ENCODE data around the gene MRE11. TPM values are rescaled to one million over a fixed set of nuclear protein-coding genes. Genes with fewer than 3 reads are reported as not detected.

The MRE11 gene
- total RNA-seq, 1 experiment from 2014 or later, result 40.7 TPM

DNA sequence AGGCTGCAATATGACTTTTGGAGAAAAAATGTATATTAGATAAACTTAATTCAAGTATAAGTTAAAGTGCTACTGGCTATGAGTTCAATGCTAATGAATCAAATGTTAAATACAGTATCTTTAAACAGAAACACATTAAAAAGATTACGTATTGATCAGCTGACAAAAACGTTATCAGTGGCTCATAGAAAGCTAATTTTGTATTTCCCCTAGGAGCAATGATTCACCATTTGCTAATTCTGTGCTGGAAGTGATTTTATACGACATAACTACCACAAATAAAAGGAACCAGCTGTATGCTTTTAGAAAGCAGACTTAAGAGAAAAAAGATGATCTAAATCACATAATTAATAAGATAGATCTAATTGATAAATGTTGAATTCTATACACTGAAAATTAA is 43.6 kb downstream of the MRE11 start:
- Histone ChIP-seq H2BK5ac (ENCODE audit: insufficient read length, low read length) (no peak overlapping the region), H3K4me2 (ENCODE audit: insufficient read depth, insufficient read length, low read length) (no peak overlapping the region), H2BK120ac (ENCODE audit: low read depth, low read length, poor library complexity, severe bottlenecking) (no peak overlapping the region), H3K23ac (ENCODE audit: insufficient read length, low read depth, low read length) (no peak overlapping the region), H4K8ac (replicated peaks; ENCODE audit: insufficient read length, low read depth, low read length) (no peak overlapping the region), H3K79me1 (ENCODE audit: insufficient read depth, low read depth, low read length, poor library complexity, severe bottlenecking) (no peaks in the 10 kb centered on the region), H2AK5ac (ENCODE audit: insufficient read length, low read length) (no peak overlapping the region), H3K9me3 (ENCODE audit: control insufficient read depth, low read depth, low read length) (no peaks in the 10 kb centered on the region), H4K20me1 (ENCODE audit: control insufficient read depth, insufficient read depth, insufficient read length) (no peaks in the 10 kb centered on the region), H3K23me2 (ENCODE audit: insufficient read length, low read depth, low read length, poor library complexity, severe bottlenecking) (no peaks in the 10 kb centered on the region), H3K79me2 (ENCODE audit: insufficient read depth, low read length) (no peaks in the 10 kb centered on the region), H4K91ac (ENCODE audit: insufficient read length, low read depth, low read length) (no peak overlapping the region), H2BK20ac (ENCODE audit: low read depth, low read length, poor library complexity, severe bottlenecking) (no peak overlapping the region), H2AFZ (ENCODE audit: low read length) (no peak overlapping the region), H3T11ph (ENCODE audit: low read length) (no peak overlapping the region), H2BK12ac (ENCODE audit: insufficient read length, low read depth, low read length) (no peak overlapping the region), H3K4ac (ENCODE audit: low read depth, low read length) (no peak overlapping the region), H3K56ac (ENCODE audit: insufficient read length, low read depth, low read length) (no peak overlapping the region), H3K27me3 (ENCODE audit: insufficient read depth, low read length) (no peaks in the 10 kb centered on the region), H4K5ac (ENCODE audit: insufficient read length, low read depth, low read length) (no peak overlapping the region), H3K18ac (ENCODE audit: insufficient read length, low read depth, low read length) (no peak overlapping the region), H3K27ac (ENCODE audit: insufficient read length, low read depth, low read length) (no peak overlapping the region), H3K4me1 (ENCODE audit: insufficient read depth, low read length) (no peaks in the 10 kb centered on the region), H2BK15ac (ENCODE audit: low read depth, low read length) (no peak overlapping the region), H3K9ac (ENCODE audit: extremely low read depth, insufficient read length, low read length) (no peak overlapping the region), H3K14ac (ENCODE audit: insufficient read depth, low read length) (no peak overlapping the region)
- whole genome bisulfite sequencing (ENCODE audit: extremely low coverage, insufficient read length, low lambda C conversion rate), result no CpG with 5 or more reads among the region's 3 CpGs
- H3K9me3 Mint-ChIP-seq, result no peaks in the 10 kb centered on the region
- no peak for DNase-seq
- no peaks in the 10 kb centered on the region for H3K27me3 Mint-ChIP-seq (ENCODE audit: low read depth)
- H3K36me3 Mint-ChIP-seq (ENCODE audit: insufficient read depth in 1 of 3, low read depth in 3 of 3), result peaks cover 4 to 29% (median 25%) of the 10 kb centered on the region in 3 experiments; a peak in 6 of 7 replicates
- no peak overlapping the region for H3K4me3 Mint-ChIP-seq
- no peak overlapping the region for H3K27ac Mint-ChIP-seq
- TF ChIP-seq, protein P1, sequence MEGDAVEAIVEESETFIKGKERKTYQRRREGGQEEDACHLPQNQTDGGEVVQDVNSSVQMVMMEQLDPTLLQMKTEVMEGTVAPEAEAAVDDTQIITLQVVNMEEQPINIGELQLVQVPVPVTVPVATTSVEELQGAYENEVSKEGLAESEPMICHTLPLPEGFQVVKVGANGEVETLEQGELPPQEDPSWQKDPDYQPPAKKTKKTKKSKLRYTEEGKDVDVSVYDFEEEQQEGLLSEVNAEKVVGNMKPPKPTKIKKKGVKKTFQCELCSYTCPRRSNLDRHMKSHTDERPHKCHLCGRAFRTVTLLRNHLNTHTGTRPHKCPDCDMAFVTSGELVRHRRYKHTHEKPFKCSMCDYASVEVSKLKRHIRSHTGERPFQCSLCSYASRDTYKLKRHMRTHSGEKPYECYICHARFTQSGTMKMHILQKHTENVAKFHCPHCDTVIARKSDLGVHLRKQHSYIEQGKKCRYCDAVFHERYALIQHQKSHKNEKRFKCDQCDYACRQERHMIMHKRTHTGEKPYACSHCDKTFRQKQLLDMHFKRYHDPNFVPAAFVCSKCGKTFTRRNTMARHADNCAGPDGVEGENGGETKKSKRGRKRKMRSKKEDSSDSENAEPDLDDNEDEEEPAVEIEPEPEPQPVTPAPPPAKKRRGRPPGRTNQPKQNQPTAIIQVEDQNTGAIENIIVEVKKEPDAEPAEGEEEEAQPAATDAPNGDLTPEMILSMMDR (conservative IDR thresholded peaks at IDR 0.05), result no peak
- no peaks in the 10 kb centered on the region for H3K4me1 Mint-ChIP-seq

All from H9 (cell line).